HG02623 (cell line): ENCODE results near the gene CYP1A1.

ENCODE experiments used
- ATAC-seq: cut with Tn5 transposase; IDR thresholded peaks from one replicate; pipeline ENCODE4 v1.9.1; 2021; ENCODE audit warnings: moderate library complexity; ENCODE audit not compliant: unreplicated experiment

Gene CYP1A1

DNA sequence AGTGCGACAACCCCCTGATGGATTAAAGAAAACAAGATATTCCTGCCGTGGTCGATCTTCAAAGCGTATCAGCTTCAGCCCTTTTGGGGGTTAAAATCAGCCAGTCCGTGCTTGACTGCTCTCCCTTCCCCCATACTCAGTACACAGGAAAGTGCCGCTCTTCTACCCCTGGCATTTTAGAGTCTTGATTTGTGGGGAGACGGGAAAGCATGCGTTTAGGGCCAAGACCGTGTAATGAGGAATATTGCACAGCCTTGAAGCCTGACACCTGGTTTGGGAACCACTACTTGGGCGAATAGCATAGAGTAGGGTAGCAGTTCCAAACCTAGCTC, 29.0 kb downstream of the CYP1A1 start:
- ATAC-seq: no peak

DNA sequence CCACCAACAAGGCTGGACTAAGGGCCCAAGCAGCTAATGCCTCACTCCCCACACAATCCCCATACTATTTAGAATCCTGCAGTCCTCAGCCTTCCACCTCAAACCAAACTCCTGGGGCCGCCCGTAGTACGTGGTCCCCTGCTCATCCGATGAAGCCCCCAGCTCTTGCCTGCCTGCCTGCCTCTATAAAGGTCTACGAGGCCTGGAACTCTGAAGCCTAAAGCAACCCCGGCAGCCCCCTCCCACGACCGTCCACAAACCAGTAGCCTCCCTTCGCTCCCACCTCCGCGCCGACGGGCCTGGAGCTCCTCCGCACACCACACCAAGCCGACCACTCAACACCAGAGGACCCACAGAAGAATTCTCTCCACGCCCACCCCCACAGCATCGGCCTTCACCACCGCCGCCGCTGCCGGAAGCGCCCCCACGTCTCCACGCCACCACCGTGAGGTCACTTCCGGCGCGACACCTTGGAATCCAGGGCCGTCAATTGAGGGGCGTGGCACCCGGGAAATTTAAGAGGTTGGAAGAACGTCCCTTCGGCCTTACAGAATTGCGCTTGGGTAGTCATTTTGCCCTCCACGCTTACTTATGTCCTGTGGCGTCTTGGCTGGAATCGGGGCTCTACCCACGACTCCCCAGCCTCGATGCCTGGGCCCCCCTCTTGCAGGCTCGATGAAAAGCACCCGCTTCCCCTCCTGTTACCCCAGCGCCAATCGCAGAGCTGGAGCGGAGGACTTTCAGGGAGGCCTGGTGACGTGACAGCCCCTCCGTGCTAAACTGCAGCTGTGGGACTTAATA, 29.5 kb downstream of the CYP1A1 start, which contains the start of gene EDC3:
TSS of gene EDC3 (minus strand) at position 428 of the 801 bp plus-strand sequence. CDS start 20,900 bp downstream, outside the sequence.
- ATAC-seq: peak; percentile 73

- no peak for ATAC-seq
Observed at GRCh38 chr15:74692327-74692726, 33.0 kb downstream of the CYP1A1 start.

GRCh38 chr15:74683758-74684157, 41.6 kb downstream of the CYP1A1 start:
- ATAC-seq: no peak

DNA sequence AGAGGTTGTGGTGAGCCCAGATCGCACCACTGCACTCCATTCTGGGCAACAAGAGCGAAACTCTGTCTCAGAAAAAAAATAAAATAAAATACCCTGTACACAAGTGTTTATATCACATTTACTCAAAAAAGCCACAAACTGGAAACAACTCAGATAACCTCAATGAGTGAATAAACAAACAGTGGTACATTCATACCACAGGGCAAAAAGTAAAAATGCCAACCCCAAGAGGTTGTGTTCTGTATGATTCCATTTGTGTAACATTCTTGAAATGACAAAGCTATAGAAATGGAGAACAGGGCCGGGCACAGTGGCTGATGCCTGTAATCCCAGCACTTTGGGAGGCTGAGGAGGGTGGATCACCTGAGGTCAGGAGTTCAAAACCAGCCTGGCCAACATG, 42.4 kb downstream of the CYP1A1 start:
- ATAC-seq: no peak

- ATAC-seq: no peak
Observed at GRCh38 chr15:74680456-74680855, 44.9 kb downstream of the CYP1A1 start.

DNA sequence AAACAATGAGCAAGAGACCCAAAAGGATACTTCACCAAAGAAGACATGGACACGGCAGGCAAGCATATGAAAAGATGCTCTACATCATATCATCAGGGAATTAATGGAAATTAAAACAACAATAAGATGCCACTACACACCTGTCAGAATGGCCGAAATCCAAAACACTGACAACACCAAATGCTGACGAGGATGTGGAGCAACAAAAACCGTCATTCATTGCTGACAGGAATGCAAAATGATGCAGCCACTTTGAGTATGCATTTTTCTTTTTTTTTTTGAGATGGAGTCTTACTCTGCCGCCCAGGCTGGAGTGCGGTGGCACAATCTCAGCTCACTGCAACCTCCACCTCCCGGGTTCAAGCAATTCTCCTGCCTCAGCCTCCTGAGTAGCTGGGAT, 48.5 kb downstream of the CYP1A1 start:
- no peak for ATAC-seq

DNA sequence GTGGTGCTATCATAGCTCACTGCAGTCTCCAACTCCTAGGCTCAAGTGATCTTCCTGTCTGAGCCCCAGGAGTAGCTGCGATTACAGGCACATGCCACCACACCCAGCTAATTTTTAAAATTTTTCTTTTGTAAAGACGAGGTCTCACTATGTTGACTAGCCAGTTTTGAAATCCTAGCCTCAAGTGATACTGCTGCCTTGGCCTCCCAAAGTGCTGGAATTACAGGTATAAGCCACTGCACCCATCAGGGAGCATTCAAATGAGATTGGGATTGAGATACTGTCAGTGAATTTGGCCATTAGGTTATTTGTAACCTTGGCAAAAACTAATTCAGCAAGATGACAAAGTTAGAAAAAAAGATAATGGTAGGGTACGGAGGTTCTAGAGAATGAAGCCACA, 51.2 kb downstream of the CYP1A1 start:
- ATAC-seq: no peak

DNA sequence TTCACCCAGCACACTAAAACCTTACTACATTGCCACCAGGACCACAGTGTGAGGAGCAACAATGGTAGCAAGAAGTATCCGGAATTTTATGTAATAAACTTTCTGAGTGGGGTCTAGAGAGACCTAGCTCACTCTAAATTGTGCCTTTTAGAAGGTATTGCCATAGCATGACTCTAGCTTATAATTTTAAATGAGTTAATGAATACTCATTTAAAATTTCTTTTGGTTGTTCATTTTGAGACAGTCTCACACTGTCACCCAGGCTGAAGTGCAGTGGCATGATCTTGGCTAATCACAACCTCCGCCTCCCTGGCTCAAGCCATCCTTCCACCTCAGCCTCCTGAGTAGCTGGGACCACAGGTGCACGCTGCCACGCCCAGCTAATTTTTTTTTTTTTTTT, 55.7 kb downstream of the CYP1A1 start:
- ATAC-seq: no peak
